PC-9 (cell line): ENCODE data around the gene THSD7B. TPM values are rescaled to one million over a fixed set of nuclear protein-coding genes. Genes with fewer than 3 reads are reported as not detected.

Source experiments
- BruUV-seq: library from RNA; stranded (reverse); fragments of 400-500 nt; replicated peaks from 2 replicates; lab custom pipeline; 2021; lab: Mats Ljungman, UMichigan
- CTCF ChIA-PET: fragments of 300-600 bp; sonication (Branson Sonifier 250); formaldehyde crosslinking; loops from one replicate; lab custom pipeline; 2022; ENCODE audit warnings: antibody characterized with exemption; lab: Charles Lee
- POLR2A ChIA-PET: fragments of 300-600 bp; sonication (Branson Sonifier 250); formaldehyde crosslinking; loops from one replicate; lab custom pipeline; 2022; ENCODE audit warnings: antibody characterized with exemption; ENCODE audit not compliant: unreplicated experiment; lab: Charles Lee
- DNase-seq, 2 experiments: peaks; one replicate each; pipeline versions ENCODE4 v3.0.0 to v3.0.0-alpha.2; 2015 to 2022; ENCODE audit warnings: mixed read lengths in 1 of 2
- H2AFZ ChIP-seq: fragments of 200-600 bp; sonication (generic); 2 replicates; pipeline ENCODE4 v1.8.1; 2017; ENCODE audit warnings: antibody characterized with exemption
- H3F3A ChIP-seq: fragments of 200-600 bp; sonication (generic); 2 replicates; pipeline ENCODE4 v1.8.1; 2017; ENCODE audit warnings: antibody characterized with exemption, mild to moderate bottlenecking, low read depth; ENCODE audit not compliant: insufficient read depth
- H3K27ac ChIP-seq: fragments of 200-600 bp; sonication (generic); 2 replicates; pipeline ENCODE4 v1.6.1; 2016; ENCODE audit warnings: mixed run types
- H3K27me3 ChIP-seq: fragments of 200-600 bp; sonication (generic); 2 replicates; pipeline ENCODE4 v1.6.1; 2016; ENCODE audit warnings: low read depth, mixed run types; ENCODE audit not compliant: insufficient read depth
- H3K36me3 ChIP-seq: fragments of 200-600 bp; sonication (generic); 2 replicates; pipeline ENCODE4 v1.6.1; 2016; ENCODE audit warnings: low read depth, mixed run types
- H3K4me1 ChIP-seq: fragments of 200-600 bp; sonication (generic); replicated peaks from 2 replicates; pipeline ENCODE4 v1.6.1; 2016; ENCODE audit warnings: mixed run types; ENCODE audit not compliant: insufficient read depth
- H3K4me2 ChIP-seq: fragments of 200-600 bp; sonication (generic); 2 replicates; pipeline ENCODE4 v1.6.1; 2017; ENCODE audit warnings: mixed run types
- H3K4me3 ChIP-seq: fragments of 200-600 bp; sonication (generic); 2 replicates; pipeline ENCODE4 v1.6.1; 2016; ENCODE audit warnings: mixed run types
- H3K79me2 ChIP-seq: fragments of 200-600 bp; sonication (generic); 2 replicates; pipeline ENCODE4 v1.6.1; 2017; ENCODE audit warnings: low read depth, mixed run types
- H3K9me2 ChIP-seq: fragments of 200-600 bp; sonication (generic); 2 replicates; pipeline ENCODE4 v1.8.1; 2017; ENCODE audit warnings: mild to moderate bottlenecking; ENCODE audit not compliant: insufficient read depth
- H3K9me3 ChIP-seq: fragments of 200-600 bp; sonication (generic); 2 replicates; pipeline ENCODE4 v1.8.1; 2016; ENCODE audit warnings: low read depth; ENCODE audit not compliant: insufficient read depth
- H4K20me1 ChIP-seq: fragments of 200-600 bp; sonication (generic); 2 replicates; pipeline ENCODE4 v1.8.1; 2017; ENCODE audit not compliant: insufficient read depth
- CTCF ChIP-seq: fragments of 200-600 bp; sonication (generic); conservative IDR thresholded peaks from 2 replicates; pipeline ENCODE4 v1.6.1; 2017; ENCODE audit warnings: mixed run types, antibody characterized with exemption, mild to moderate bottlenecking, moderate library complexity
- EZH2 ChIP-seq: fragments of 200-600 bp; sonication (generic); IDR thresholded peaks from 2 replicates; pipeline ENCODE4 v1.8.0; 2017; ENCODE audit warnings: antibody characterized with exemption, low read depth
- intact Hi-C: fragments of 100-400 bp; cut with micrococcal nuclease; formaldehyde crosslinking; loops from one replicate; pipeline ENCODE4 v1.10.0; 2022; ENCODE audit not compliant: unreplicated experiment
- total RNA-seq: library from RNA; stranded (reverse); gene quantifications from 2 replicates; pipeline ENCODE4 v1.2.3, GENCODE V29; 2021

Gene THSD7B
- total RNA-seq, 1 experiment from 2014 or later: not detected

DNA sequence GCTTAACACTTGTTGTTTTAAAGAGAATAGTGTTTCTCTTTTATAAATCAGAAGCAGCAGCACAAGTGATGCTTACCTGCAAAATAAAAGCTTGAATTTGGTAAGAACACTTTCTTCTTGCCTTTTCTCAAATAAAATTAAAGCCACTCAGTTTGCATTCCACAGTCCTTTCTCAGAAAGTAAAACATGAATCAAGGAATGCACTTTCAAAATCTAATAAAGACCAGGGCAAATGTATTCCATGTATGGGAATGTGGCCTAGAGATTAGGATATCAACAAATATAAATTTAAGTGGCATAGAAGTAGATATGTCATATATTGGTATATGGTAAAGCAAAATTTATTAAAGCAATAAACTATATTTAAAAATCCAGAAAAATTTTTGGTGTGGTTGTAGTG lies 352.8 kb downstream of the THSD7B start:
- H3K36me3 ChIP-seq: no peaks in the 10 kb centered on the region
- no peaks in the 10 kb centered on the region for H4K20me1 ChIP-seq
- H3F3A ChIP-seq: no peaks in the 10 kb centered on the region
- intact Hi-C loops: no loop called here
- H3K9me3 ChIP-seq: no peaks in the 10 kb centered on the region
- H3K4me3 ChIP-seq: no peak overlapping the region
- H3K27ac ChIP-seq: no peak overlapping the region
- H3K9me2 ChIP-seq: no peaks in the 10 kb centered on the region
- no peak overlapping the region for H2AFZ ChIP-seq
- TF ChIP-seq CTCF (no peak), EZH2 (no peak)
- no peak for DNase-seq
- ChIA-PET CTCF (no interaction called here), POLR2A (no interaction called here)
- BruUV-seq: no TSS peak
- no peaks in the 10 kb centered on the region for H3K79me2 ChIP-seq
- peaks cover 6% of the 10 kb centered on the region; the same call in 1 of the 2 replicates for H3K27me3 ChIP-seq
- H3K4me1 ChIP-seq: no peaks in the 10 kb centered on the region
- no peak overlapping the region for H3K4me2 ChIP-seq

- DNase-seq: no peak
Measured at GRCh38 chr2:137123226-137123625, 357.9 kb downstream of the THSD7B start.

GRCh38 chr2:137133225-137133624 lies 367.9 kb downstream of the THSD7B start:
- no peaks in the 10 kb centered on the region for H3K9me2 ChIP-seq
- no peaks in the 10 kb centered on the region for H4K20me1 ChIP-seq
- no peaks in the 10 kb centered on the region for H3K4me1 ChIP-seq
- intact Hi-C loops: no loop called here
- BruUV-seq: no TSS peak
- no peaks in the 10 kb centered on the region for H3K9me3 ChIP-seq
- H3K4me3 ChIP-seq: no peak overlapping the region
- no peaks in the 10 kb centered on the region for H3K27me3 ChIP-seq
- no peak overlapping the region for H2AFZ ChIP-seq
- no peak overlapping the region for H3K4me2 ChIP-seq
- H3K27ac ChIP-seq: no peak overlapping the region
- no peak for TF ChIP-seq CTCF
- no peak for TF ChIP-seq EZH2
- H3K79me2 ChIP-seq: no peaks in the 10 kb centered on the region
- no peak for DNase-seq
- no peaks in the 10 kb centered on the region for H3K36me3 ChIP-seq
- POLR2A ChIA-PET: no interaction called here
- CTCF ChIA-PET: no interaction called here
- no peaks in the 10 kb centered on the region for H3F3A ChIP-seq

More at GRCh38 chr2:137123226-137123625, 357.9 kb downstream of the THSD7B start:
- ChIA-PET CTCF (no interaction called here), POLR2A (no interaction called here)
- no peaks in the 10 kb centered on the region for H4K20me1 ChIP-seq
- H3K9me2 ChIP-seq: no peaks in the 10 kb centered on the region
- no peaks in the 10 kb centered on the region for H3K36me3 ChIP-seq
- no peak overlapping the region for H3K4me2 ChIP-seq
- TF ChIP-seq EZH2 (no peak), CTCF (no peak)
- no TSS peak for BruUV-seq
- H2AFZ ChIP-seq: no peak overlapping the region
- H3K9me3 ChIP-seq: no peaks in the 10 kb centered on the region
- H3F3A ChIP-seq: no peaks in the 10 kb centered on the region
- no peaks in the 10 kb centered on the region for H3K27me3 ChIP-seq
- no peaks in the 10 kb centered on the region for H3K4me1 ChIP-seq
- H3K79me2 ChIP-seq: no peaks in the 10 kb centered on the region
- H3K4me3 ChIP-seq: no peak overlapping the region
- intact Hi-C loops: no loop called here
- no peak overlapping the region for H3K27ac ChIP-seq
